Caco-2 (cell line): Measurements from ENCODE around the gene CERT1. TPM values are rescaled to one million over a fixed set of nuclear protein-coding genes. Genes with fewer than 3 reads are reported as not detected.

ENCODE experiments used
- BruUV-seq: library from RNA; stranded (reverse); fragments of 400-500 nt; replicated peaks from 2 replicates; lab custom pipeline; 2021; lab: Mats Ljungman, UMichigan
- CTCF ChIA-PET: fragments of 300-600 bp; sonication (Branson Sonifier 250); formaldehyde crosslinking; loops from one replicate; lab custom pipeline; 2022; ENCODE audit warnings: antibody characterized with exemption; lab: Charles Lee
- POLR2A ChIA-PET: fragments of 300-600 bp; sonication (Branson Sonifier 250); formaldehyde crosslinking; loops from one replicate; lab custom pipeline; 2022; ENCODE audit warnings: antibody characterized with exemption; lab: Charles Lee
- DNase-seq, 2 experiments: peaks; one replicate each; pipeline versions ENCODE4 v3.0.0 to v3.0.0-alpha.2; 2020 to 2022
- H3K27me3 ChIP-seq: replicated peaks from 2 replicates; pipeline ENCODE4 v1.6.0; 2011; ENCODE audit warnings: low read length; ENCODE audit not compliant: control insufficient read depth, insufficient read depth
- H3K36me3 ChIP-seq: 2 replicates; pipeline ENCODE4 v1.5.1; 2011; ENCODE audit warnings: low read length; ENCODE audit not compliant: control insufficient read depth, insufficient read depth
- H3K4me1 ChIP-seq: fragments of 250-450 bp; sonication (Bioruptor Pico); 2 replicates; pipeline ENCODE4 v1.5.1; 2020; ENCODE audit warnings: mild to moderate bottlenecking
- H3K4me3 ChIP-seq: 2 replicates; pipeline ENCODE4 v1.5.1; 2011; ENCODE audit warnings: low read depth, mild to moderate bottlenecking, control low read depth, low read length
- H3K9me3 ChIP-seq: fragments of 250-450 bp; sonication (Bioruptor Pico); 2 replicates; pipeline ENCODE4 v1.5.1; 2020; ENCODE audit warnings: mild to moderate bottlenecking, moderate library complexity
- H3K27ac Mint-ChIP-seq: one replicate; pipeline ENCODE4 v1.8.0; 2022; ENCODE audit warnings: mixed read lengths; ENCODE audit not compliant: unreplicated experiment
- H3K27me3 Mint-ChIP-seq: one replicate; pipeline ENCODE4 v1.8.0; 2022; ENCODE audit warnings: mixed read lengths; ENCODE audit not compliant: insufficient read depth, unreplicated experiment
- H3K36me3 Mint-ChIP-seq: one replicate; pipeline ENCODE4 v1.8.0; 2022; ENCODE audit warnings: mild to moderate bottlenecking, mixed read lengths; ENCODE audit not compliant: insufficient read depth, unreplicated experiment
- H3K4me1 Mint-ChIP-seq: one replicate; pipeline ENCODE4 v1.8.0; 2022; ENCODE audit warnings: low read depth, mixed read lengths; ENCODE audit not compliant: unreplicated experiment
- H3K4me3 Mint-ChIP-seq: one replicate; pipeline ENCODE4 v1.8.0; 2022; ENCODE audit warnings: mild to moderate bottlenecking, moderate library complexity, mixed read lengths; ENCODE audit not compliant: unreplicated experiment
- H3K9me3 Mint-ChIP-seq: one replicate; pipeline ENCODE4 v1.8.0; 2022; ENCODE audit warnings: mixed read lengths; ENCODE audit not compliant: unreplicated experiment
- CTCF ChIP-seq, 2 experiments: fragments of 200-600 bp in 1 of 2; IDR thresholded peaks; 1 replicate in 1 of 2; 2 replicates in 1 of 2; pipeline versions ENCODE4 v1.5.1 to v1.8.0; 2011 to 2022; ENCODE audit warnings: antibody characterized with exemption in 1 of 2, control low read depth in 1 of 2, inconsistent platforms in 1 of 2, low read depth in 1 of 2, low read length in 1 of 2, mild to moderate bottlenecking in 1 of 2, moderate library complexity in 1 of 2; ENCODE audit not compliant: insufficient read depth in 1 of 2, severe bottlenecking in 1 of 2, unreplicated experiment in 1 of 2
- intact Hi-C: fragments of 100-400 bp; cut with micrococcal nuclease; formaldehyde crosslinking; loops from one replicate; pipeline ENCODE4 v1.10.0; 2022; ENCODE audit not compliant: unreplicated experiment
- total RNA-seq: library from RNA; stranded (reverse); gene quantifications from 2 replicates; pipeline ENCODE4 v1.2.3, GENCODE V29; 2022

The CERT1 gene
- total RNA-seq, 1 experiment from 2014 or later, result 44.3 TPM

GRCh38 chr5:75368391-75368790, 143.0 kb downstream of the CERT1 start:
- Mint-ChIP-seq H3K4me1 (no peaks in the 10 kb centered on the region), H3K9me3 (no peaks in the 10 kb centered on the region), H3K36me3 (peaks cover 46% of the 10 kb centered on the region), H3K27me3 (no peaks in the 10 kb centered on the region), H3K27ac (no peak overlapping the region), H3K4me3 (no peak overlapping the region)
- intact Hi-C loops, result loop anchor here (5.0 to 10.0 kb wide), 2 partner anchors 296 to 314 kb away; no protein-coding TSS in a partner anchor
- H3K9me3 ChIP-seq, result no peaks in the 10 kb centered on the region
- H3K4me3 ChIP-seq, result no peak overlapping the region
- CTCF ChIA-PET, result no interaction called here
- TF ChIP-seq CTCF (IDR thresholded peaks at IDR 0.05; ENCODE audit: insufficient read depth in 1 of 2, low read depth in 1 of 2, low read length in 1 of 2, severe bottlenecking in 1 of 2, unreplicated experiment in 1 of 2), result no peak
- H3K27me3 ChIP-seq, result no peaks in the 10 kb centered on the region
- no peak for DNase-seq
- H3K4me1 ChIP-seq, result no peaks in the 10 kb centered on the region
- no peaks in the 10 kb centered on the region for H3K36me3 ChIP-seq
- BruUV-seq, result no TSS peak
- POLR2A ChIA-PET, result interaction anchor here (0.6 kb wide), 1 partner anchor 32 kb away, joined by 3 read pairs; no protein-coding TSS in a partner anchor

GRCh38 chr5:75367401-75367800, 144.0 kb downstream of the CERT1 start:
- ChIA-PET POLR2A (no interaction called here), CTCF (interaction anchor here (0.6 kb wide), 1 partner anchor 1233 kb away, joined by 3 read pairs; no protein-coding TSS in a partner anchor)
- Histone ChIP-seq H3K36me3 (peaks cover 1% of the 10 kb centered on the region; the same call in 1 of the 2 replicates), H3K4me3 (no peak overlapping the region), H3K9me3 (no peaks in the 10 kb centered on the region), H3K4me1 (no peaks in the 10 kb centered on the region), H3K27me3 (no peaks in the 10 kb centered on the region)
- Mint-ChIP-seq H3K9me3 (no peaks in the 10 kb centered on the region), H3K27me3 (no peaks in the 10 kb centered on the region), H3K27ac (no peak overlapping the region), H3K36me3 (peaks cover 48% of the 10 kb centered on the region), H3K4me3 (no peak overlapping the region), H3K4me1 (no peaks in the 10 kb centered on the region)
- intact Hi-C loops, result loop anchor here (5.0 to 10.0 kb wide), 2 partner anchors 297 to 315 kb away; no protein-coding TSS in a partner anchor
- TF ChIP-seq CTCF (IDR thresholded peaks at IDR 0.05; ENCODE audit: insufficient read depth in 1 of 2, low read depth in 1 of 2, low read length in 1 of 2, severe bottlenecking in 1 of 2, unreplicated experiment in 1 of 2), result no peak
- no TSS peak for BruUV-seq
- DNase-seq, result no peak

- peaks cover 55% of the 10 kb centered on the region for H3K36me3 Mint-ChIP-seq
- Histone ChIP-seq H3K9me3 (no peaks in the 10 kb centered on the region), H3K27me3 (no peaks in the 10 kb centered on the region), H3K4me3 (no peak overlapping the region), H3K36me3 (peaks cover 2% of the 10 kb centered on the region; the same call in 1 of the 2 replicates), H3K4me1 (no peaks in the 10 kb centered on the region)
- no peaks in the 10 kb centered on the region for H3K9me3 Mint-ChIP-seq
- H3K27ac Mint-ChIP-seq, result no peak overlapping the region
- intact Hi-C loops, result loop anchor here (5.0 to 10.0 kb wide), 2 partner anchors 298 to 316 kb away; no protein-coding TSS in a partner anchor
- no TSS peak for BruUV-seq
- POLR2A ChIA-PET, result no interaction called here
- H3K4me3 Mint-ChIP-seq, result no peak overlapping the region
- DNase-seq, result no peak
- TF ChIP-seq CTCF (IDR thresholded peaks at IDR 0.05; ENCODE audit: insufficient read depth in 1 of 2, low read depth in 1 of 2, low read length in 1 of 2, severe bottlenecking in 1 of 2, unreplicated experiment in 1 of 2), result no peak
- CTCF ChIA-PET, result no interaction called here
- H3K27me3 Mint-ChIP-seq, result no peaks in the 10 kb centered on the region
- H3K4me1 Mint-ChIP-seq, result no peaks in the 10 kb centered on the region
These were observed 144.6 kb downstream of the CERT1 start for GRCh38 chr5:75366787-75367186.
